Measurements from ENCODE around the gene SORCS1. TPM values are rescaled to one million over a fixed set of nuclear protein-coding genes. Genes with fewer than 3 reads are reported as not detected.

The SORCS1 gene
- total RNA-seq, 1 experiment from 2014 or later = 0.11 TPM

- no peaks in the 10 kb centered on the region for H3K4me1 ChIP-seq (ENCODE audit: insufficient read depth, low read length)
- no peaks in the 10 kb centered on the region for H3F3A ChIP-seq (ENCODE audit: low read length, unreplicated experiment)
- H3K4me3 ChIP-seq (ENCODE audit: low read length) = no peak overlapping the region
- no peak for ATAC-seq
- H3K9me3 ChIP-seq (ENCODE audit: low read length) = no peaks in the 10 kb centered on the region
- DNase-seq = no peak
- H3K9me2 ChIP-seq (replicated peaks; ENCODE audit: low read length) = no peaks in the 10 kb centered on the region
- no peaks in the 10 kb centered on the region for H3K36me3 ChIP-seq (ENCODE audit: low read depth, low read length)
- no peaks in the 10 kb centered on the region for H4K20me1 ChIP-seq (ENCODE audit: low read length)
- H3K27ac ChIP-seq (ENCODE audit: low read length) = no peak overlapping the region
- H3K9ac ChIP-seq (ENCODE audit: low read length) = no peak overlapping the region
- CTCF ChIA-PET = no interaction called here
- no peak overlapping the region for H2AFZ ChIP-seq (ENCODE audit: low read length)
- POLR2A ChIA-PET (ENCODE audit: unreplicated experiment) = no interaction called here
- TF ChIP-seq EZH2 (IDR thresholded peaks at IDR 0.05; ENCODE audit: low read length, unreplicated experiment) (no peak), EZH2phosphoT487 (IDR thresholded peaks at IDR 0.05; ENCODE audit: borderline replicate concordance, low read length) (no peak)
- TF ChIP-seq, protein P1, sequence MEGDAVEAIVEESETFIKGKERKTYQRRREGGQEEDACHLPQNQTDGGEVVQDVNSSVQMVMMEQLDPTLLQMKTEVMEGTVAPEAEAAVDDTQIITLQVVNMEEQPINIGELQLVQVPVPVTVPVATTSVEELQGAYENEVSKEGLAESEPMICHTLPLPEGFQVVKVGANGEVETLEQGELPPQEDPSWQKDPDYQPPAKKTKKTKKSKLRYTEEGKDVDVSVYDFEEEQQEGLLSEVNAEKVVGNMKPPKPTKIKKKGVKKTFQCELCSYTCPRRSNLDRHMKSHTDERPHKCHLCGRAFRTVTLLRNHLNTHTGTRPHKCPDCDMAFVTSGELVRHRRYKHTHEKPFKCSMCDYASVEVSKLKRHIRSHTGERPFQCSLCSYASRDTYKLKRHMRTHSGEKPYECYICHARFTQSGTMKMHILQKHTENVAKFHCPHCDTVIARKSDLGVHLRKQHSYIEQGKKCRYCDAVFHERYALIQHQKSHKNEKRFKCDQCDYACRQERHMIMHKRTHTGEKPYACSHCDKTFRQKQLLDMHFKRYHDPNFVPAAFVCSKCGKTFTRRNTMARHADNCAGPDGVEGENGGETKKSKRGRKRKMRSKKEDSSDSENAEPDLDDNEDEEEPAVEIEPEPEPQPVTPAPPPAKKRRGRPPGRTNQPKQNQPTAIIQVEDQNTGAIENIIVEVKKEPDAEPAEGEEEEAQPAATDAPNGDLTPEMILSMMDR (conservative IDR thresholded peaks at IDR 0.05; ENCODE audit: low read depth, low read length) = no peak
- no TSS peak for BruUV-seq (replicated peaks)
- no peaks in the 10 kb centered on the region for H3K79me2 ChIP-seq (ENCODE audit: low read length)
- H3K27me3 ChIP-seq (ENCODE audit: low read length) = peaks cover 16% of the 10 kb centered on the region; the same call in 1 of the 2 replicates
- intact Hi-C loops (cut with micrococcal nuclease) = no loop called here
- no peak overlapping the region for H3K4me2 ChIP-seq (ENCODE audit: low read length)
These were observed 45.6 kb downstream of the SORCS1 start for GRCh38 chr10:107118866-107119265.

GRCh38 chr10:107104026-107104652, 60.4 kb downstream of the SORCS1 start:
- BruUV-seq (replicated peaks) = no TSS peak
- H3K27ac ChIP-seq (ENCODE audit: low read length) = no peak overlapping the region
- ATAC-seq = no peak

More at GRCh38 chr10:107104026-107104652, 60.4 kb downstream of the SORCS1 start:
- ChIA-PET CTCF (no interaction called here), POLR2A (ENCODE audit: unreplicated experiment) (interaction anchor here (0.6 kb wide), 1 partner anchor 58 kb away, joined by 4 read pairs; no protein-coding TSS in a partner anchor)
- H3K4me1 ChIP-seq (ENCODE audit: insufficient read depth, low read length) = no peaks in the 10 kb centered on the region
- no peaks in the 10 kb centered on the region for H3K9me3 ChIP-seq (ENCODE audit: low read length)
- no peaks in the 10 kb centered on the region for H4K20me1 ChIP-seq (ENCODE audit: low read length)
- no peak overlapping the region for H3K4me3 ChIP-seq (ENCODE audit: low read length)
- no peaks in the 10 kb centered on the region for H3F3A ChIP-seq (ENCODE audit: low read length, unreplicated experiment)
- TF ChIP-seq EZH2 (IDR thresholded peaks at IDR 0.05; ENCODE audit: low read length, unreplicated experiment) (no peak), EZH2phosphoT487 (IDR thresholded peaks at IDR 0.05; ENCODE audit: borderline replicate concordance, low read length) (no peak)
- TF ChIP-seq, protein P1 (conservative IDR thresholded peaks at IDR 0.05; ENCODE audit: low read depth, low read length) = no peak
- H3K9me2 ChIP-seq (replicated peaks; ENCODE audit: low read length) = no peaks in the 10 kb centered on the region
- no peak for DNase-seq
- no peak overlapping the region for H3K9ac ChIP-seq (ENCODE audit: low read length)
- peaks cover 47% of the 10 kb centered on the region; the same call in 1 of the 2 replicates for H3K27me3 ChIP-seq (ENCODE audit: low read length)
- intact Hi-C loops (cut with micrococcal nuclease) = no loop called here
- no peaks in the 10 kb centered on the region for H3K79me2 ChIP-seq (ENCODE audit: low read length)
- H3K4me2 ChIP-seq (ENCODE audit: low read length) = no peak overlapping the region
- H2AFZ ChIP-seq (ENCODE audit: low read length) = no peak overlapping the region
- no peaks in the 10 kb centered on the region for H3K36me3 ChIP-seq (ENCODE audit: low read depth, low read length)
